ENCODE measurements around the gene SCO2.

DNA sequence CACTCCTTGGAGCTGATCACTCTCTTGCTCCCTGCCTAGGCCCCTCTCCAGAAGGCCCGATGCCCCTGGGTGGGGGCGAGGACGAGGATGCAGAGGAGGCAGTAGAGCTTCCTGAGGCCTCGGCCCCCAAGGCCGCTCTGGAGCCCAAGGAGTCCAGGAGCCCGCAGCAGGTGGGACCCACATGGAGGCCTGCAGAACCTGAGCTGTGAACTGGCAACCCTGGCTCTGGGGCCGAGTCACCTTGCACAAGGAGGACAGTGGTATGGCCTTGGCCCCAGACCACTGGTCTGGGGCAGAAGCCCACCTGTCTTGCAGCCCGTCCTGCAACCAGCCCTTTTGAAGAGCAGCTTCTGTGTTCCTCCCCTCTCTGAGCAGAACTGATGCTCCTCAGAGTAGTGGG, 6.2 kb downstream of the SCO2 start:
- TF ChIP-seq CTCF (IDR thresholded peaks at IDR 0.05 in 8 of 11, conservative IDR thresholded peaks at IDR 0.05 in 3 of 11) (no peak), POLR2AphosphoS5 (IDR thresholded peaks at IDR 0.05) (no peak), POLR2A (IDR thresholded peaks at IDR 0.05) (no peak)
